Prostate gland (tissue), 2 donors: ENCODE data around the gene CDKN2AIPNL.

Experiments
- POLR2A ChIP-seq: fragments of 450-650 bp; IDR thresholded peaks from one replicate; pipeline ENCODE4 v1.6.1; 2016; ENCODE audit warnings: antibody characterized with exemption, mild to moderate bottlenecking
- POLR2AphosphoS5 ChIP-seq: sonication (generic); formaldehyde crosslinking; IDR thresholded peaks from one replicate; pipeline ENCODE4 v1.6.1; 2017; ENCODE audit warnings: antibody characterized with exemption
- TF ChIP-seq, protein P1 (sequence below), 4 experiments: fragments of 200-600 bp in 2 of 4; fragments of 450-650 bp in 2 of 4; sonication (generic) in 2 of 4; IDR thresholded peaks; 1 replicate in 3 of 4; 2 replicates in 1 of 4; pipeline ENCODE4 v1.5.1; 2016 to 2019; ENCODE audit warnings: antibody characterized with exemption in 4 of 4, mild to moderate bottlenecking in 2 of 4, moderate library complexity in 2 of 4

DNA sequence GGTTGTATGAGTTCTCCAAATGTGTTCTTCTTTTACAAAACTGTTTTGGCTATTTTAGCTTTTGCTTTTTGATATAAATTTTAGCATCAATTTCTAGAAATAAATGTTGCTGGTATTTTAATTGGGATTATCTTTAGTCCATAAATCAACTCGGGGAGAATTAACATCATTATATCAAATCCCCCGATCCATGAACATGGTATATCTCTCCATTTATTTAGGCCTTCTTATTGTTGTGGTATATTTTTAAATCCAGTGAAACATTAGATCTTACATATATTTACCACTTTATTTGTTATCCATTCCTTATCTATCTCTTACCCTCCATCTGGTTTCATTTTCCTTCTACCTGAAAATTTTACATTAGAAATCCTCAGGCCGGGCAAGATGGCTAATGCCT is 7.3 kb upstream of the CDKN2AIPNL start:
- TF ChIP-seq, protein P1, sequence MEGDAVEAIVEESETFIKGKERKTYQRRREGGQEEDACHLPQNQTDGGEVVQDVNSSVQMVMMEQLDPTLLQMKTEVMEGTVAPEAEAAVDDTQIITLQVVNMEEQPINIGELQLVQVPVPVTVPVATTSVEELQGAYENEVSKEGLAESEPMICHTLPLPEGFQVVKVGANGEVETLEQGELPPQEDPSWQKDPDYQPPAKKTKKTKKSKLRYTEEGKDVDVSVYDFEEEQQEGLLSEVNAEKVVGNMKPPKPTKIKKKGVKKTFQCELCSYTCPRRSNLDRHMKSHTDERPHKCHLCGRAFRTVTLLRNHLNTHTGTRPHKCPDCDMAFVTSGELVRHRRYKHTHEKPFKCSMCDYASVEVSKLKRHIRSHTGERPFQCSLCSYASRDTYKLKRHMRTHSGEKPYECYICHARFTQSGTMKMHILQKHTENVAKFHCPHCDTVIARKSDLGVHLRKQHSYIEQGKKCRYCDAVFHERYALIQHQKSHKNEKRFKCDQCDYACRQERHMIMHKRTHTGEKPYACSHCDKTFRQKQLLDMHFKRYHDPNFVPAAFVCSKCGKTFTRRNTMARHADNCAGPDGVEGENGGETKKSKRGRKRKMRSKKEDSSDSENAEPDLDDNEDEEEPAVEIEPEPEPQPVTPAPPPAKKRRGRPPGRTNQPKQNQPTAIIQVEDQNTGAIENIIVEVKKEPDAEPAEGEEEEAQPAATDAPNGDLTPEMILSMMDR (IDR thresholded peaks at IDR 0.05) = no peak
- no peak for TF ChIP-seq POLR2A
- no peak for TF ChIP-seq POLR2AphosphoS5
